NK-92 treated with Interleukin-12 subunit alpha and Interleukin-12 subunit beta, amount 100 ng/mL, for 24 hours (cell line): ENCODE measurements around the gene MSI1.

ENCODE experiments used
- DNase-seq: peaks from one replicate; lab custom pipeline; 2025; lab: John Stamatoyannopoulos, UW

Gene MSI1

DNA sequence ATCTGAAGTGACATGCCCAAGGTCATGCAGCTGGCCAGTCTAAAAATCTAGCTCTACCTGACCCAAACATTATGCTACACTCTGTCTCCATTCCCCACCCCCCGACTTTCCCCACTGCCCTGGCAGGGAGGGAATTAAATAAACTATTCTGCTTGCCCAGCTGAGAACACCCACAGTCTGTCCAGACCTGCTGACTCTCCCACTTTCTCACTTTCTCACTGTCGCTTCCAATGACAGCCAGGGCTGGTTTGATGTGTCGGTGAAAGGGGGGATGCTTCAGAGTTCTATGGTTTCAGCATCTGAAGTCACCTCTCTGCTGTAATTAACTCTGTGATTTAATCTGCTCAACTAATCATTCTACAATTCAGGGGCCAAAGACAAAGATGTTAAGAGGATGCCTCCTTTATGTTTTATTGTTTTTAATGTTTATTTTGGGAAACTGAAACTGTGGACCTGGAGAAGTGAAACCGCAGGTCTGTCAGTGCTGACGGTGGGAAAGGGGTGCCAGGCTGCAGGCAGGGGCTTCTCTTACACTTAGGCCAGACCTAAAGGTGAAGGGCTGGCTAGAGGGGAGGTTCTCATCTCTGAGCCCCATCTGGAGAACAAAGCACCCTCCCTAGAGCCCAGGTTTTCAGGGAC, 8.1 kb upstream of the MSI1 start:
- no peak for DNase-seq

DNA sequence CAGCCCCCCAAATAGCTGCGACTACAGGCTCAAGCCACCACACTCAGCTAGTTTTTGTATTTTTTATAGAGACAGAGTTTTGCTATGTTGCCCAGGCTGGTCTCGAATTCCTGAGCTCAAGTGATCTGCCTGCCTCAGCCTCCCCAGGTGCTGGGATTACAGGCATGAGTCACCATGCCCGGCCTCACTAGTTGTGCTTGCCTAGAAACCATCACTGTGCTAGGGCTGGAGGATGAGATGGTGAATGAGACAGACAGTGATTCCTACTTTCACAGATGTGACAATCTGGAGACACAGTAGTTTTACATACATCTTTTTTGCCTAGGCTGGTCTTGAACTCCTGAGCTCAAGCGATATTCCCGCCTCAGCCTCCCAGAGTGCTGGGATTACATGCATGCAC, 7.5 kb upstream of the MSI1 start:
- no peak for DNase-seq

DNA sequence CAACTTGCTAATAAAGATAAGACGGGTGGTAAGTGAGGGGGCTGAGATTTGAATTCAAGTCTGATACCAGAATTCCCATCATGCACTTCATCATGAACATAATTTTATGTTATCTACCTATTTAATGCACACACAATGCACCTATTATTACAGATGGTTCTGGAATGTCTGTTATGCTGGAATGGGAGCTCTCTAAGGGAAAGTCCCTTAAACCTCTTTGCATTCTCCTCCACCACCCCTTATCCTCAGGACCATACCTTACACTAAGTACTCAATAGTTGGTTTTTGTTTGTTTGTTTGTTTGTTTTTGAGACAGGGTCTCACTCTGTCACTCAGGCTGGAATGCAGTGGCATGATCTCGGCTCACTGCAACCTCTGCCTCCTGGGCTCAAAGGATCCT, 7.0 kb upstream of the MSI1 start:
- no peak for DNase-seq

DNA sequence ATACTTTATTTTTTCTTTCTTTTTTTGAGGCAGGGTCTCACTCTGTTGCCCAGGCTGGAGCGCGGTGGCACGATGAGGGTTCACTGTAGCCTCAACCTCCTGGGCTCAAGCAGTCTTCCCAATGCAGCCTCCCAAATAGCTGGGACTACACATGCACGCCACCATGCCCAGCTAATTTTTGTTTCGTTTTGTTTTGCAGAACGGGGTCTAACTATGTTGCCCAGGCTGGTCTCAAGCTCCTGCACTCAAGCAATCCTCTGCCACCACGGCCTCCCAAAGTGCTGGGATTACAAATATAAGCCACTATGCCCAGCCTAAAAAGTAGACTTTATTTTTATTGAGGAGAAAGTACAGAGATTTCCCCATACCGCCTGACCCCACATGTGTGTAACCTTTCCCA, 4.7 kb upstream of the MSI1 start:
- no peak for DNase-seq

DNA sequence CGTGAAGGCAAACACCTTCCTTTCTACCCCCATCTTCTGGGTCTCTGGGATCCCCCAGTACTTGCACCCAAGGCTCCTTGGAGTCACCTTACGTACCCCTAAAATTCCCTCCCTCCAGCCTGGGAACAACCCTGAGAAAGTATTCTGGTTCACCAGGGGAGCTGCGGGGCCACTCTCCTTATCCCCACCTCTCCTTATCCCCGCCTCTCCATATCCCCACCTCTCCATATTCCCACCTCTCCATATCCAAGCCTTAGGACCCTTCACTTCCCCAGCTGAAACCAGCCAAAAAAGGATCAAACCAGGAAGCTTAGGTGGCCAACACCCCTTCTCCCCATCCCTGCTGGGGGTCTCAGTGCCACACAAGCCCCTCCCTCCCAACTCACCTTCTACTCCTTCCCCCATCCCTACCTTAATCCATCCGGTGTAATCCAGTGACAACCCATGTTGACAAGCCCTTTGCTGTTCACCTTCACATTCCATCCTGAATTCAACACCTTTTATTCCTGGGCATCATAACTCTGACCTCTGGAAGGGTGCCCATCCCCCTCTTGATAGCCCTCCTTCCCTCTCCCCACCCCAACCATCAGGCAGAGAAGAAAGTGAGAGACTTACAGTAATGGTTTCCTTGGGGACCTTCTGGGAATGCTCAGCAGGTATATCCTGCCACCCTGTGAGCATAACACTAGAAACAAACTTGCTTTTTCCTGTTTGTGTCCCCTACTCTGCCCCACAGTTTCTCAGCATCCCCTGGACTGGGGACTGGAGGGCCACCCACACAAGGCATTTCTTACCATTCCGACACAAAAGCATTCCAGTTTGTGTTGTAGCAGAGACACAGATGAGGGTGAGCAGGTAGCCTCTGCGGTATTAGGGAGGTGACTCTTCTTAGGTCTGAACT, 1.6 kb upstream of the MSI1 start:
- DNase-seq, result no peak

DNA sequence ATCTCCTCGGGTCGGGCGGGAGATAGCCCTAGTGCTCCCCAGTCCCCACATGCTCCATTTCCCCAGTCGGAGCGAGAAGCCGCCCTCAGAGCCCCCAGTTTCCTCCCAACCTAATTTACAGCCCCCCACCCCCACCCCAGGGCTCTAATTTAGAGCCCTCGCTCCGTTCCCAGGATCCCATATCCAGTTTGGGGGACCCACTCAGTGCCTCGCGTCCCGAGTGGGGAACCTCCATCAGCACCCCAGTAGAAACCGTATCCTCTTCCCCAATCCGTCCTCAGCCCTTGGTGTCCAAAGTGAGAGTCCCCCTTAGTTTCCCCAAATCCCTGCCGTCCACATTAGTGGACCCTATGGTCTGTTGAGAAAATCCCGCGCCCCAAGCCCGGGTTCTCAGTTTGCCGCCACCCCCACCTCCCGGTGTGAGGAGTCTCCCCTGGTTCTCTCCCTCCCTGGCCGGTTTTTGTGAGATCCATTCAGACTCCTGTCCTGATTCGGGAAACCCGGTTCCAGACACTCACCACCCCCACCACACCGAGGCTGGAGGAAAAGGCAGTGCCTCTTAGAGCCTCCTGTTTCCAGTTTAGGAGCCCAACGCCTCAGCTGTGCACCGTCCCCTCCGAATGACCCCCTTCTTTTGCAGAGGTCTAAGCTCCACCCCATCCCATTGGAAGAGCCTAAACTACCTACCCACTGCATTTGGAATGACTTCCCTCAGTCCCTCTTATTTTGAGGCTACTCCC, 809 bp upstream of the MSI1 start:
- no peak for DNase-seq

DNA sequence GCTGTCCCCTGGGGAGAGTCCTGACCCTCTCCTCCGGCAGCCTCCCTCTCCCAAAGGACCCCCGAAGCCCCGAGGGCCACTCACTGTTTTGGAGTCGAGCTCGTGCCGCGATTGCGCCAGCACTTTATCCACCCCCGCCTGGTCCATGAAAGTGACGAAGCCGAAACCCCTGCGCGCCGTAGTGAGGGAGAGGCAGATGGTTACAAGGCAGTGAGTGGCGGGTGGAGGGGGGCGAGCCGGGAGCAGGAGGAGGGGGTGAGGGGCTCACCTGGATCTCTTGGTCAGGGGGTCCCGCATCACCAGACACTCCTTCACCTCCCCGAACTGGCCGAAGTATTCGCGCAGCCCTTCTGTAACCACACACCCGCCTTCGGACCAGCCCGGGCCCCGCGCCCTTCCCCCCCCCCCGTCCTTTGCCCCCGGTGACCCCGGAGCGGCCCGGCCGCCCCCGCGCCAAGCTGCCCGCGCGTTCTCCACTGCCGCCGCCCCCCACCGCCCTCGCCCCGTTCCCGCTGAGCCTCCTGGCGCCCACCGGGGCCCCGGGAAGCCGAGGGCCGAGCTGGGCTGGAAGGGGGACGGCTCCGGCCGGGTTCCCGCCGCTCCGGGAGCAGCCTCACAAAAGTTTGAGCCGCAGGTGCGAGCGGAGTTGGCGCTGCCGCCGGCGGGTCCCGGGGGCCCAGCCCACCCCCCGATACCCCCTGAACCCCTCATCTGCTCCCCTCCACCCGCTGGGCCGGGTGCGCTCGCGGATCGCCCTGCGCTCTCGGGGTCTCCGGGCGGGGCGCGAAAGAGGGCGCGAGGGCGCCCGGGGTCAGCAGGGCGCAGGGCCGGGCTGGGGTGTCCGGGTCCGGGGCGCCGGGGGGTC, 808 bp downstream of the MSI1 start:
- DNase-seq, result no peak

DNA sequence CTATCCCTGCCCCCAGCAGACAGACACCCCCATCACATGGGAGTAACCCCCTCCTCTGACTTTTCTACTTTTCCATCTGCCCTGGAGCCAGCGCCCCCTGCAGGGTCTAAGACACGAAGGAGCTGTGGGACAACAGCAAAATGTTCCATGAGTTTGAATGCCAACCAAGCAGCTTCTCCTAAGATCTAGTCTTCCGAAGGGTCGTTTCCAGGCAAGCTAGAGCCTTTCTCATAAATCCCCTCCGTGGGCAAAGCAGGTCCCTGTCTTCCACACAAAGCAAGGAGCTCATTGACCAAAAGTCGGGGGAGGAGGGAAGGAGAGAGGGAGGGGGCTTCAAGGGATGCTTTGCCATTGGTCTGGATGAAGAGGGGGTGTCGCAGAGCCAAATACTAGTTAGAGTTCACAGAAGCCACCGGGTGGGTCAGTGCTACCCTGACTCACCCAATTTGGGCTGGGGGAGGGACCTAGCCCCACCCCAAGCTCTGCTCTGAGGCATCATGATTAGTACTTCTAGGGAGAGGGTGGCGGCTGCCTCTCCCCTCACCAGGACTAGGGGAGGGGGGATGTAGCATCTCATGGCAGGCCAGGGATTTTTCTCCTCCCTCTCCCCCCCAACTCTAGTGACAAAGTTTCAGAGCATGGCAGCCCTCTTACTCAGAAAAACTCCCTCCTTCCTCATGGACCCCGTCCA, 1.6 kb downstream of the MSI1 start:
- no peak for DNase-seq

DNA sequence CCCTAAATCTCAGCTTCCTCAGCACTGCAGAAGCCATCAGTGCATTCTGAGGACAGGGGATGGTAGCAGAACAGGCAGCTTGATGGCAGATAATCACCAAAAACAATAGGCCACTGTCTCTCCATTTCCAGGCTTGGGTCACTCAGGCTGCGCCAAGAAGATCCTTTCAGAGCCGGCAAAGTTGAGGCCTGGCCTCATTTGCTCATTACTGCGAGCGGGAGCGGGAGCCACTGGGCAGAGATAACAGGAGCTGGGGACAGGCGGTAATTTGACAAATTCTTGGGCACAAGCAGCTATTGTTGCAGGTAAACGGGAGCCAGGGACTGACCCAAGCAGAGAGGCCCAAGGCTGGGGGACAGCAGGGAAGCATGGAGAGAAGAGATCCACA, 2.1 kb downstream of the MSI1 start:
- no peak for DNase-seq

DNA sequence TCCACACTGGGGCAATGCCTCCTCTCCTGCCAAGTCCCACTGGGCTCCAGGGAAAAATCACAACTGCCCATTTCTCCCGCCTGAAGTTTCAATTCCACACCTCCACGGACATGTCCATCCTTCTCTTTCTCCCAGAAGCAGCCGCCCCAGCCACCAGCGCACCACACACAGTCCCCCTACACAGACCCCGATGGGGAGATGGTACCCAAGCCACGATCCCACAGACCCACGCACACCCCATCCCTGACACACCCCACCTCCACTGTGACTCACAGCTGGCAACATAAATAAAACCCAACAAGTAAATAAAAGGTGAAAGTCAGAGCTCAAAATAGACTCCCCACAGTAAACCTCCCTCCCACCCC, 2.6 kb downstream of the MSI1 start:
- DNase-seq, result no peak

DNA sequence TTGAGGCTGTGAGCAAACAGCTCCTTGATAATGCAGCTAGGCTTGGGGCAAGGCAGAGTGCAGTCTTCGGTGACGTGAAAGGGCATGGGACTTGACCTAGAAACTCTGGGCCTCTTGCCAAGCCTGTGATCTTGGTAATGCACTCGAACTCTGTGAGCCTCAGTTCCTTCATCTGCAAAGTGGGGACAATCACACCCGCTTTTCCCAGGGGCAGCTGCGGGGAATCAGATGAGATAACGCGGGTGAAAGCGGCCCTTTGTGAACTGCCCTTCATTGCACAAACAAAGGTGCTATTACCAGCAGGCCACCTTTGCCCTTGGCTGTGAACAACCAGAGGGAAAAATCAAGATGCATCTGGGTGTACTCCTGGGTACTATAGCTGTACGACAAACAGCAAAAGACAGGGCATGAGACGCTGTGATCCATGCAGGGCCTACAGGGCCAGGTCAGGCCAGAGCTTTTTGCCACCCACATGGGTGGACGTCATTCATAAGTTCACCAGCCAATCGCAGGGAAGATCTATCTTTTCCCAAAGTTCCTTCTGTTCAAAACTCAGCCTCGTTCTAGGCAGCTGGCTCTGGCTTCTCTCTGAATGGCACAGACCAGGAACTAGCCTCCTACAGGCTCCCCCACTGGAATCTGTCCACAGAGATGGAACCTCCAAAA, 3.2 kb downstream of the MSI1 start:
- no peak for DNase-seq

DNA sequence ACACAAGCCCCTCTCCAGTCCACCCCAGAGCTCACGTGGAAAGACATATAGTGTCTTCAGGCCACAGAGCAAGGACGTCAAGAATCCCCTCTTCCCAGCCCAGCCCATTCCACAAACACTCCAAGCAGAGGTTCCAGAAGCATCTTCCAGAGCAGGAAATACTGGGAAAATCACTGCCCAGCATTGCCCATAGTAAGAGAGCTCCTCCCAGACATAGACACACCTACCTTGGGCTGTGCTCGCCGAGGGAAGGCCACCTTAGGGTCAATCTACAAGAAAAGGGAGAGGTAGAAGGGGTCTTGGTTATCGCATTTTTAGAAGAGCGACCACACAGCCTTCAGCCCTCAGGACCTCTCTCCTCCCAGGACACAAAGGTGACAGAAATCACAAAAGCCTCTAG, 4.5 kb downstream of the MSI1 start:
- no peak for DNase-seq

DNA sequence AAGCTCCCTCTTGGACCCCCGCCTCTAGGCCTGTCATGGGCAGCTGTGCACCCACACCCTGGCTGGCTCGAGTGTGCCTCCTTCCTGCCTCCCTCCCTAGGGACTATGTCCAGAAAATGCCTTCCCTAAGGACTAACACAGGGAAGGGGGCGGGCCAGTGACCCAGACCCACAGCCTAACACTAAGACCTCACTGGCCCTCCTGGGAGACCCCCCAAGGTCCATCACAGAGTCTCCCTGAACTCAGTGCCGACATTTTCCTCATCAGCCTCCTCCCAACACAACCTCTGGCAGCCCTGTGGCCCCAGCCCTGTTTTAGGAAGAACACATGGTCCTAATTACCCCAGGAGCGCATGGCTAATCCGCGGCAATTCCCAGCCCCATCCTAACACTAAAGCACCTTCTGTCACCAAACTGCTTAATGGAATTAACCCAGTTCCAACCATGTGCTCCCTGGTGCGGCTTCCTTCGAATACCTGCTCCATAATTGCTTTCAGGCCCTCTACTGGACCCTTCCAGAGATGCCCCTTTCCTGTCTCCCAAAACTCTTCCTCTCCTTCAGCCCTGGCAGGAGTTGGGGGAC, 5.6 kb downstream of the MSI1 start:
- DNase-seq, result no peak

DNA sequence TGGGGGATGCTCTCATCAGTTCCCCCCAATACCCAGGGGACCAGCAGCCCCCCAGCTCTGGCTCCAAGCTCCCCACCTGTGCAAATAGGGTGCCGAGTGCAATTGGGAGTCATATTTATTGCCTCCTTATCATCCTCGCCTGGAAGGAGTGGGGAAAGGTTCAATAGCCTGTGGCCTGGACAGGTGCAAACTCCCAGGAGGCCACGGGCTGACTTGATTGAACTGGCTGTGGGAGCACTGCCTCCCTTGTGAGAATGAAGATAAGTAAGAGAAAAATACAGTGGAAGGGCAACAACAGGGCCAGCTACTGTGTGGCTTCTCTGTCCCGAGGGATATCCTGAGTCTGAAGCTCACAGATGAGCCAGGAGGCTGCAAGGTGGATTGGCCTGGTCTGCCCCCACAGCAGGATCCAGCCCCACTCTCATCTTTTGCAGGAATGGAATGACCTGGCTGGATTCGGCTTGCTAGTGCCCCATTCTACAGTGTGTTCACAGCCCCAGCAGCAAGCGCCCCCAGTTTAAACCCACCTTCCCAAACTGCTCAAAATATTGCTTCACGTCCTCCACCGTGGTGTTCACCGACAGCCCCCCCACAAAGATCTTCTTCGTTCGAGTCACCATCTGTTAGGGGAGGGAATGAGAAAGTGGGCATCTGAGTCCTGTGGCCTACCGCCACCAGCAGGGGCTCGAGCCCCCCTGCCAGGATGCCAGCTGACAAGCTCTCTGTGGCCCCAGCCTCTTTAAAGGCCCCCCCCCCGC, 6.3 kb downstream of the MSI1 start:
- DNase-seq, result no peak

DNA sequence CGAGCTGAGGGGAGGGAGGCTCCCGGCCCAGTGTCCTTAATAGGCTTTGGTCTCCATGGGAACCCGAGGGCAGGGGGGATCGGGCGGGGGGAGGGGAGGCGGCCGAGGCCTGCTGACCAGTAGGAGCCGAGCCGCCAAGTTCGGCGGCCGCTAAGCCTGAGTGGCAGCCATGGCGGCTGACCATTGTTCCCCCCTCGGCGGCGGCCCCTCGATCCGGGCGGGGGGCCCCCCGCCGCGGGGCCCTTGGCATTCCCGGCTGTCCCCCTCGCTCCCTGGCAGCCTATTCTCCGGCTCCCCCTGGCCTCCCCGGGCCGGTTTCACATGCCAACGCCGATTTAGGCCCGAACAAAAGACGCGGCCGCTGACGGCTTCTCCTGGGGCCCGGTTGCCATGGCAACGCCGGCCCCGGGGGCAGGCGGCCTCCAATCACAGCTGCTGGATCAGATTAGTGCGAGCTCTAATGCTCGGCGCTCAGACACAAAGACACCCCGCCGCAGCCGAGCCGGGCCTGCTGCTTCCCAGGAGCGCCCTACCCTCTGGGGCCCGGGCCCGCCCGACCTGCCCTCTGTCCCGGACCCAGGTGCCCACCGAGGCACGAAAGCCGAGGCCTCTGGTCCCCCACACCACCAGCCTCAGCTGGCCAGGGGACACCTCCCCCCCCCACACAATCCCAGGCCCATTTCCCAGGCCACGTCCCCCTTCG, 7.3 kb downstream of the MSI1 start:
- no peak for DNase-seq

DNA sequence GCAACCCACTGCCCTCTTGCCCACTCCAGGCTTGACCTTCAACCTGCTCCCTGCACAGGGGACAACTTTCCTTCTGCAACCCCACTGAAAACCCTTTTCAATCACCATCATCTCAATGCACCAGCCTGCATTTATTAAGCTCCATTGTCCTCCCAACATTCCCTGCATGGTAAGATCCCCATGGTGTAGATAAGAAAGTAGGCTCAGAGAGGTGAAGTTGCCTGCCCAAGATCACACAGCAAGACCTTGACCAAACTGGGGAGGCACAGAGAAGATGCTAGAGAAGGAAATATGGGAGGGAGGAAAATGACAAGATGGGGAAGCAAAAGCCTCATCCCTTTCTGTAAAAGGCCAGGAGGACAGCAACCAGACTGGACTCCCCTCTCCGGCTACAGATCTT, 9.8 kb downstream of the MSI1 start:
- DNase-seq, result no peak

DNA sequence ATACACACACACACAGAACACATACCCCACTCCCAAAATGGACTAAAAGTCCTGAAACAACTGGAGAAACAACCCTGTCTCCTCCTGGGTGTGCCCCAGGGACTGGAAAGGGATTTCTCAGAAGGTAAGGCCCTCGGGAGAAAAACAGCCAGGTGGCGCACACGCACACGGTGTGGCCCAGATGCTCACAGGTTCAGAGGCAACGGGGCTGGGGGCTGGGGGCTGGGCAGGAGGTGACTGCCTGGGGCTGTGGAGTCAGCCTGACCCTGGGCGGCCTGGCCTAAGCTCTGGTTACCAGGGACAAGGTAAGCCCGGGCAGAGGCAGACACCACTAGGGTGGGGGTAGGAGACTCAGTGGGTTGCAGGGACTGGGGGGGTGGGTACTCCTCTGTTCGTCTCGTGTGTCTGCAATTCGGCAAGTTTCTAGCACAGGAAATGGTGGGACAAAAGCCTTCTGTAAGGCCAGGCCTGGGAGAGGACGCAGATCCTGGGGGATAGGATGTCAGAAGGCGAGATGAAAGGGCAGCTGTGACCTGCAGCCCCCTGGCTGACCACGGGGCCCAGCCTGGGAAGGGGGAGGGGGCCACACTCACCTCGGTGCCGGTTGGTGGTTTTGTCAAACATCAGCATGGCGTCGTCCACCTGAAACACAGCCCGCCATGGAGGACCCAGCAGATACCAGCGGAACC, 10.4 kb downstream of the MSI1 start:
- no peak for DNase-seq

DNA sequence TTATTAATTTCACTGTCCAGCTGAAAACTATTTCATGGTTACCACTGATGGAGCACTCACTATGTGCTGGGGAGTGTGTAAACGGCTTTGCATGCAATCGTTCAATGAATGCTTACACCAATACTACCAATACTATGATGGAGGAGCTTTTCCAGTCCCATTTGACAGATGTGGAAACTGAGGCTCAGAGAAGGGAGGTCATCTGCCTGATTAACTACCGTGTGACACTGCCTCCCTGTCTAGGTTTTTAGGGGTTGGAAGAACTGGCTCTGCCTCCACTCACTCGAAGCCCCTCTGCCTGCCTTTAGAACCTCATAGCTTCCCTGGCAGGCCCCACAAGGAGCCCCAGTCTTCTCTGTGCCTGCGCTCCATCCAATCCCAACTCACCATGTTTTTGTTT, 11.9 kb downstream of the MSI1 start:
- DNase-seq, result no peak
